HG02884 (cell line): ENCODE results near the gene SDCBP2.

Experiments used
- ATAC-seq: cut with Tn5 transposase; IDR thresholded peaks from one replicate; pipeline ENCODE4 v1.9.1; 2021; ENCODE audit warnings: mild to moderate bottlenecking, moderate library complexity; ENCODE audit not compliant: unreplicated experiment

Gene SDCBP2

DNA sequence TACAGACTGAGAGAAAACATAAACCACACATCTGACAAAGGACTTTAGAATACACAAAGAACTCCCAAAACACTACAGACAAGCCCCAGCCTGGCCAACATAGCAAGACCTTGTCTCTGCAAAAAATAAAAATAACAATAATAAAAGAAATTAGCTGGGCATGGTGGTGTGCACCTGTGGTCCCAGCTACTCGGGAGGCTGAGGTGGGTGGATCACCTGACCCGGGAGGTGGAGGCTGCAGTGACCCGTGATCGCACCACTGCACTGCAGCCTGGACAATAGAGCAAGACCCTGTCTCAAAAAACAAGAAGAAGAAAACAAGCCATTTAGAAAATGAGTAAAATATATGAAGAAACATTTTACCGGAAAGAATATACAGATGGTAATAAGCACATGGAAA lies 13.1 kb downstream of the SDCBP2 start:
- no peak for ATAC-seq

DNA sequence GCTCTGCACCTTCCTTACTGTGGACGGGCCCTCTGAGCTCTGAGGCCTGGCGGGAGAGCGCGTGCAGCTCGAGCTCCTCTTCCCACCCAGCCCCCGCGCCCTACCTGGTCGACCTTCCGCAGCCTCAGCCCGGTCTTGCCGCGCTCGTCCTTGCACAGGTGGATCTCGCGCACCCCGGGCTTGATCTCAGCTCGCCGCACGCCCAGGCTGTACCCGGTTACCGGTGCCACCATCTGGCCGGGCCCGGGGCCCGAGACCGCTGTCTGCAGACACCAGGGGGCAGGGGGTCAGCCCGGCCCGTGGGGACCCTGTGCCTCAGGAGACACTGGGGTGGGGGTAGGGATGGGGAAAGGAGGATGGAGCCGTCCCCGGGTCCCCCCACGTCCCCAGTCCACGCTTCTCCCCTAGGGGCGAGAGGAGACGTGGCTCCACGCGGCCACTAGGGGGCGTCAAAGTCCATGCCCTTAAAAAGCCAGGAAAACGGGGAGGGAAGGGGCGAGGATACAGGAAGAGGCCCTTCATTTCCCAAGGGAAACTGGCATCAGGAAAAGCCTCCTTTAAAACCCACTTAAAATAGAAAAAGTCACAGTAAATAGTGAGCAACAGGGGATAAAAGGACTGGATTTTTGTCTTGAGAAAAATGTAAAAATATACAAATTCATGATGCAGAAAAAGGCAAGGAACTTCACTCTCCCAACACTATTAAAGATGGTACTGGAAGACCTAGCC lies 15.5 kb downstream of the SDCBP2 start:
- ATAC-seq = no peak

DNA sequence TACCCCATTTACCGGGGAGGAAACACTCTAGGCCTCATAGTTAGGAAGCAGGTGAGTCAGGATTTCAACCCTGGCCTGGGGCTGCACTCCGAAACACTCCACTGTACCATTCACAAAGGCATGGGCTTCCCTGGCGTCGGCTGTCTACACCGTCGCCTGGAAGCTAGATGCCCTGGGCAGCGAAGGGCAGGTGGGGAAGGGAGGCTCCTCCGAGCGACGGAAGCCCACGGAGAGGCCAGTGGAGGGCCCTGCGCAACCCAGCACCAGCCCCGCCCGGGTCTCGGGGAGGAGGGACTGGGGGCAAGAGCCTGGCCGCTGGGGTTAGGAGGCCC lies 16.1 kb downstream of the SDCBP2 start:
- ATAC-seq = no peak

DNA sequence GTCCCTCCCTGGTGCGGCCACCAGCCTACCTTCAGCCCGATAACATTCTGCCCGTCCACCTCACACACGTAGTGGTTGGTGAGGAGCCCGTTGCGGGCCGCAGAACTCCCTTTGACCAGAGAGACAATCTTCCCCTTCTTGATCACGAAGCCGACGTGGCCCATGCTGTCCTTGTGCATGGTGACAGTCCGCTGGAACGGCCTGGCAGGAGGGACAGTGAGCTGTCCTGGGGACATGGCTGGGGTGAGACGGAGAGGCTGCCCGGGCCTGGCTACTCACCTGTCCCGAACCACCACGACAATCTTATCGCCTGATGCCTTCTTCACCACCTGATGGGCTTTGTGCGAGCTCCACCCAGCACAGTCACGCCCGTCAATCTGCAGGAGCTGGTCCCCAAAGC lies 16.6 kb downstream of the SDCBP2 start:
- ATAC-seq = no peak

- no peak for ATAC-seq
These were observed 18.3 kb downstream of the SDCBP2 start for GRCh38 chr20:1310506-1311190.

GRCh38 chr20:1310071-1310470 lies 18.9 kb downstream of the SDCBP2 start:
- ATAC-seq = no peak

DNA sequence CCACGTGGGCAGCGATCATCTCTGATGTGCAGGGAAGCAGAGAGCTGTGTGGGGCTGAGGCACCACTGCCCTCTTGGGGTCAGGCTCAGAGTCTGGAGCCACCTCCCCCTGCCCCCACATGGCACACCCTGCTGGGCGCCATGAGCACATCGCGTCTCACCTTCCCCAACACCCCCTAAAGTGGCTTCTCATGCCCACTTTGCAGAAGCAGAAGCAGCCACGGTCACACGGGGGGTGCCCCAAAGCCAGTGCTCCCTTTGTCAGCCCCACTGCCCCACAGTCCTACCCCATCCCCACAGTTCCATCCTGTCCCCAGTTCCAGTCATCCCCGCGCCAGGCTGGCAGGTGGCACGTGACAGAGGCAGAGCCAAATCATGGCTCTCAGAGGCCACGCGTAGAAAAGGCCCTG lies 19.5 kb downstream of the SDCBP2 start:
- no peak for ATAC-seq

DNA sequence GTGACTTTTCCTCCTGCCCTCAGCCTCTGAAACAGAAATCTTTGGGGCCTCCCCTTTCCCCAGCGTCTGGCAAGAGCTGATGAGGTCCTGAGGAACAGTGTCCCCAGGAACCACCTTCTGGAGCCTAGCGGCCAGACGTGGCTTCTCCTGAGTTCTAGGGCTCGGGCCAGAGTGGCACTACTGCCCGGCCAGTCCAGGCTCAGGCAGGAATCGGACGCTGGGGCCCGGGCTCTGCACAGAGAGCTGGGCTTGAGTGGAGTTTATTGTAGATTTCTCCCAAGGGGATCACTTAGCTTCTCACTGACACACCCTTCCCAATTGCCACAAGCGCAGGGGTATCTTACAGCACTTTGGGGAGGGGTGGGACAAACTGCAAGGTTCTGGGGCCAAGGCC lies 20.2 kb downstream of the SDCBP2 start:
- no peak for ATAC-seq

GRCh38 chr20:1308067-1308701 lies 20.8 kb downstream of the SDCBP2 start:
- ATAC-seq = no peak

DNA sequence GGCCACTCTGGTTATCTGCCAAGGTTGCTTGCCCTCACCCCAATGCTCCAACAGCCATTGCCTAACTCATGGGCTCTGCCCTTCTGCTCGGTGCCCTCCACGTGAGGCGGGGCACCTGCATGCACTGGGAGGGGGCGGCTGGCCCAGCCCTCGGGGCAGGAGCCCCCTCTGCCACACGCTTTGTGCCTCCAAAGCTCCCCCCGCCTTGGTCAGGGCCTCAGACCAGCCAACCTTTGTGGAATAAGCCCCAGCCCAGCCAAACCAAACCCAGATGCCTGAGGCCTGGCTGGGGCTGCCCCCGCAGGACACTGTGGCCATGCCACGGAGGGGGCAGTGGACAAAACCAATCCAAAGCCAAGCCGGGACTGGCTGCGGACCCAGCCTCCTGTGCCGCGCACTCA lies 21.4 kb downstream of the SDCBP2 start:
- no peak for ATAC-seq

GRCh38 chr20:1307171-1307570 lies 21.8 kb downstream of the SDCBP2 start:
- ATAC-seq = no peak

DNA sequence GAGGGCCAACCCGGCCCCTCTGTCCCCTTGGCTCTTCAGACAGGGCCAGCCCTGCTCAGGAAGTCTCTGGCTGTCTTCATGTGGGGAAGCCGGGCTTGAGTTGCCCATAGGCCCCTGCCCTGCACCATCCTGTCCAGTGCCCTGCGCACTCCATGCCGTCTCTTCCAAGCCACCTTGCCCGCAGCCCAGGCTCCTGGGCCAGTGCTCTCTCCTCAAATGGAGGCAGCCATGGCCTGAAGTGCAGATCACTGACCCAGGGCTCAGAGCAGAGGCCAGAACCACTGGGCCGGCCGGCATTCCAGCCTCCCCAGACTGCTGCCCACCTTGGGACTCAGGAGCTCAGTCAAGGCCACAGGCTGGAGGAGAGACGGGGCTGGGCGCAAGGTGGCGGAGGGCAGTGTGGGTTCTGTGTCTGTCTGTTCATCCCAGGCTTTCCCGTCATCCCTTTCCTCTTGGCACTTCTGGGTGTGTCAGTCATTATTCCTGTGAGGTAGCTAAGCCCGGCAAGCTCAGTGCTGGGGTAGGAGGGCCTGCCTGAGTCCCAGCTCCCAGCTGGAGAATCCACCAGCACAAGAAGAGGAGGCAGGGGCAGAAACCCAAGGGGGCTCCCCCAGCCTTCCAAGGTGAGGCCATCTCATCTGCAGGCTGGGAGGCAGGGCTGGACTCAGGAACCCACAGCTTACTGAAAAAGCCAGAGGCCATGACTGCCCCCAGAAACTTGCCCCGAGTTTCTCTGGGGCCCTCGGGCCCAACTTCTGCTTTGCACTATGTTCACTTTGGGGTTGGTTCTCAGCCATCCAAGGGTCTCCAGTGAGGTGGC lies 22.4 kb downstream of the SDCBP2 start:
- no peak for ATAC-seq

DNA sequence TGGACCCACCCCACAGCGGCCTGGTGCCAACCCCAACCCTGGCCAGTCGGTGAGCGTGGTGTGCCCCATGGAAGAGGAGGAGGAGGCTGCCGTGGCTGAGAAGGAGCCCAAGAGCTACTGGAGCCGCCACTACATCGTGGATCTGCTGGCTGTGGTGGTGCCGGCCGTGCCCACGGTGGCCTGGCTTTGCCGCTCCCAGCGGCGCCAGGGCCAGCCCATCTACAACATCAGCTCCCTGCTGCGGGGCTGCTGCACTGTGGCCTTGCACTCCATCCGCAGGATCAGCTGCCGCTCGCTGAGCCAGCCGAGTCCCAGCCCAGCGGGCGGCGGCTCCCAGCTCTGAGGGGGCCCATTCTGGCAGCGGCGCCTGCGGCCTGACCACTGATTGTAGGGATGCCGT lies 23.2 kb downstream of the SDCBP2 start:
- ATAC-seq = no peak

GRCh38 chr20:1304710-1305515 lies 24.0 kb downstream of the SDCBP2 start:
- no peak for ATAC-seq

DNA sequence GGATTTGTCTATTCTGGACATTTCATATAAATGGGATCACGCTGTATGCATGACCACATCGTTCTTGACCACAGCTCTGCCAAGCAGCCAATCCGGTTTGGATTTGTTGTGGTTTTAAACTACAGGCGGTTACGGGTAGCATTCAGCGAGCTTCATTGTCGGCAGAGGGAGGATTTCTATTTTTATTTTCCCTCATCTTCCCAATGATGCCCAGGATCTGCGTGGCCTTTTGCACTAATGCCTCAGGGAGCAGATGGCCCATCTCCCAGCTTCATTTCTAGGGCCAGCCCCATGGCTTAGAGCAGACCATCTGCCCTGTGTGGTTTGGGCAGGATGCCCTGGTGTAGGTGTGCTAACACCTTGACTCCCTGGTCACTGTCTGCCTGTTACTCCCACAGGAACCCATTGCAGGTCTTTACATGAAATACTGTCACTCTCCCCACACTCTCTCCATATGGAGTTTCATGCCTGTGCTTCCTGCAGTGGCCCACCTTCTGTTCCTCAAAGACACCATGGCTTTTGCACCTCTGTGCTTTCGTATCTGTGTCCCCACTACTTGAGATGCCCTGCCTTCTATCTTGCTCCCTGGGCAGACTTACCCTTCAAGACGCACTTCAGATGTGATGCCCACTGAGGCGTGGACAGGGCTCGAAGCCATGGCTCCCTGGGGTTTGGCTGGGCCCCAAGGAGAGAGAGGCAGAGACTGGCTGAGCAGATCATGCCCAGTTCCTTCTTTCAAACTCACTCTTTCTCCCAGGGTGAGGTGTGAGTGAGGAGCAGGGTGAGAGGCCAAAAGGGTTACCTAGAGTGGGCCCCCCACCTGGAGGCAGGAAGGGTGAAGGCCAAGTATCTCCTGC lies 26.0 kb downstream of the SDCBP2 start:
- ATAC-seq = no peak

DNA sequence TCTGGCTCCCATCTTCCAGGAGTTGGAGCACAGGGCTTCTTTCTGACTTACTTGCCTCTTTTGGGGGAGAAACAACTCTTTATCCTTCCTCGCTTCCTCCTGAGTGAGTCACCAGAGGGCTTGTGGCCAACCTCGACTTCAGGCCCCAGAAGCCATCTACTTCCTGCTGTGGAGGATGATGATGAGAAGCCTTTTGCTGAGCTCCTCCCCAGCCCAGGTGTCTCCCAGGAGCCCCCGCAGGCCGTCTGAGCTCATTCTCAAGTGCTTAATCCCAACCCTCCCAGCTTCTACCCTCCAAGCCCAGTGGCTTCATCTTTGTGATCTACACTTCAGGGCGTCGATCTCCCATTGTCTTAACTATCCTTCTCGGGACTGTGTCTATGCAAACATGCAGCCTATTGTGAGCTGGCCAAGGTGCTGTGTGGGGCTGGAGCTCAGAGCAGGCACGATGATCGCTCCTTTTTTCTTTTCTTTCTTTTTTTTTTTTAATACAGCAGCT lies 27.9 kb downstream of the SDCBP2 start:
- no peak for ATAC-seq

DNA sequence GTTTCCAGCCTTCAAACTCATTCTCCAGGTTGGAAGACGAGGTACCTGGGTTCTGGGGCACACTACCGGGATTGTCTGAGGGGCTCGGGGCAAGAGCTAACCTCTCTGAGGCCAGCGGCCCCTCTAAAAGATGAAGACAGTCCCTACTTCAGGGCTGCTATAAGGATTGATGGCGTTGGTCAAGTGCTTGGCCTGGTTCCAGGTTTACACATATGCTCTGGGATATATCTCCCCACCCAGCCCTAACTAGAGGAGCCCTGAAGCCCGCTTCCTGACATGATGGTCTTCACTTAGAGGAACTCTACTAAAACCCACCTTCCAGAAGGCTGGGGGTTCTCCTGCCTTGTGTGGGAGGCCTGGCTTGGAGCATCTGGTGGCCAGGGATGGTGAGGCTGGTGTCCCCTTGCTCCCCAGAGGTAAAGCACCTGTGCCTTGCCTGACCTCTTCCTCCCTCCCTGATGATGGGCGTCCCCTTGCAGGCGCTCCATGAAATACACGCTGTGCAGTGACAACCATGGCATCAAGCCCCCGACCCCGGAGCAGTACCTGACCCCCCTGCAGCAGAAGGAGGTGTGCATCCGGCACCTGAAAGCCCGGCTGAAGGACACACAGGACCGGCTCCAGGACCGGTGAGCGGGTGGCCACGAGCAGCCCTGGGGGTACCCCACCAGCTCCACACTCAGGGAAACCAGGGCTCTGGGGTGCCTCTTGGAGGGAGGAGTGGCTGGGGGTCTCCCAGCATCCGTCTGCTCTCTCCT lies 28.7 kb downstream of the SDCBP2 start:
- ATAC-seq = no peak

DNA sequence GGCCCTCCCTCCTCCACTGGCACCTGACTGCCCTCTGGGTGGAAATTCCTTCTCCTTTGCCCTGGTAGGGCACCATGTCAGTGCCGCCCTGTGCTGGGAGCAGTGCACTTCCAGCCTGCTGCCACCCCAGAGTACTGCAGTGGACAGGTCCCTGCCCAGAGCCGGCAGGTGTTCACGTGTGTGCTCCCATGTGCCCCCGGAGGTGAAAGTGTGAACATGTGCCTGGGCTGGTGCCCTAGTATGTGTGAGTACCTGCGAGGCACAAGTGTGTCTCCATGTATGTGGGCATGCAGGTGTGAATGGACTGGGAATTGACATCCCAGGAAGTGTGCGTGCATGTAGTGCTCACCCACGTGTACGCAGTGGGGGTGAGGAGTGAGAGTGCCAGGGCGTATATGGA lies 29.4 kb downstream of the SDCBP2 start:
- no peak for ATAC-seq
